Progenitor cell of endocrine pancreas (in vitro differentiated cells): Measurements from ENCODE around the gene RNF208. TPM values are rescaled to one million over a fixed set of nuclear protein-coding genes. Genes with fewer than 3 reads are reported as not detected.

Source experiments
- DNase-seq: peaks from one replicate; pipeline ENCODE4 v3.0.0; 2021; ENCODE audit warnings: low spot score; ENCODE audit not compliant: unreplicated experiment
- H3K27ac Mint-ChIP-seq: 2 replicates; pipeline ENCODE4 v1.8.0; 2021; ENCODE audit warnings: mild to moderate bottlenecking, moderate library complexity, mixed read lengths
- H3K27me3 Mint-ChIP-seq: 2 replicates; pipeline ENCODE4 v1.8.0; 2021; ENCODE audit warnings: mixed read lengths
- H3K36me3 Mint-ChIP-seq: 2 replicates; pipeline ENCODE4 v1.8.0; 2022; ENCODE audit warnings: mixed read lengths; ENCODE audit not compliant: insufficient read depth
- H3K4me1 Mint-ChIP-seq: 2 replicates; pipeline ENCODE4 v1.8.0; 2021; ENCODE audit warnings: low read depth, mixed read lengths
- H3K4me3 Mint-ChIP-seq: 2 replicates; pipeline ENCODE4 v1.8.0; 2021; ENCODE audit warnings: low read depth, mild to moderate bottlenecking, moderate library complexity, mixed read lengths
- H3K9me3 Mint-ChIP-seq: 2 replicates; pipeline ENCODE4 v1.8.0; 2021; ENCODE audit warnings: low read depth, mixed read lengths
- CTCF ChIP-seq: fragments of 200-600 bp; sonication (generic); IDR thresholded peaks from one replicate; pipeline ENCODE4 v1.5.0; 2021; ENCODE audit warnings: antibody characterized with exemption, mild to moderate bottlenecking; ENCODE audit not compliant: unreplicated experiment
- total RNA-seq: library from RNA; stranded (reverse); gene quantifications from 2 replicates; pipeline ENCODE4 v1.2.1, GENCODE V29; 2021

Gene RNF208
- total RNA-seq, 1 donor from 2014 or later: 25.7 TPM

GRCh38 chr9:137234758-137235423, 12.9 kb upstream of the RNF208 start:
- Mint-ChIP-seq H3K9me3 (no peaks in the 10 kb centered on the region), H3K4me3 (no peak overlapping the region), H3K36me3 (no peaks in the 10 kb centered on the region), H3K27me3 (no peaks in the 10 kb centered on the region), H3K4me1 (peaks cover 17% of the 10 kb centered on the region), H3K27ac (no peak overlapping the region)
- DNase-seq: no peak
- TF ChIP-seq CTCF: no peak

GRCh38 chr9:137234055-137234697, 12.1 kb upstream of the RNF208 start:
- Mint-ChIP-seq H3K4me1 (peaks cover 17% of the 10 kb centered on the region), H3K4me3 (no peak overlapping the region), H3K27ac (no peak overlapping the region), H3K9me3 (no peaks in the 10 kb centered on the region), H3K27me3 (no peaks in the 10 kb centered on the region), H3K36me3 (no peaks in the 10 kb centered on the region)
- no peak for TF ChIP-seq CTCF
- no peak for DNase-seq

GRCh38 chr9:137233143-137233980, 11.3 kb upstream of the RNF208 start:
- H3K9me3 Mint-ChIP-seq: no peaks in the 10 kb centered on the region
- no peak for DNase-seq
- no peaks in the 10 kb centered on the region for H3K27me3 Mint-ChIP-seq
- H3K36me3 Mint-ChIP-seq: no peaks in the 10 kb centered on the region
- H3K4me3 Mint-ChIP-seq: no peak overlapping the region
- no peak for TF ChIP-seq CTCF
- no peak overlapping the region for H3K27ac Mint-ChIP-seq
- H3K4me1 Mint-ChIP-seq: peaks cover 14% of the 10 kb centered on the region

GRCh38 chr9:137232510-137232909, 10.5 kb upstream of the RNF208 start:
- no peak overlapping the region for H3K27ac Mint-ChIP-seq
- DNase-seq: no peak
- TF ChIP-seq CTCF: no peak
- H3K36me3 Mint-ChIP-seq: no peaks in the 10 kb centered on the region
- peaks cover 15% of the 10 kb centered on the region for H3K4me1 Mint-ChIP-seq
- H3K27me3 Mint-ChIP-seq: no peaks in the 10 kb centered on the region
- no peaks in the 10 kb centered on the region for H3K9me3 Mint-ChIP-seq
- H3K4me3 Mint-ChIP-seq: no peak overlapping the region

GRCh38 chr9:137232101-137232500, 10.1 kb upstream of the RNF208 start:
- Mint-ChIP-seq H3K27ac (no peak overlapping the region), H3K36me3 (no peaks in the 10 kb centered on the region), H3K4me3 (no peak overlapping the region), H3K4me1 (peaks cover 17% of the 10 kb centered on the region), H3K9me3 (no peaks in the 10 kb centered on the region), H3K27me3 (no peaks in the 10 kb centered on the region)
- TF ChIP-seq CTCF: no peak
- no peak for DNase-seq
